ENCODE results near the gene MYL4.
"Not testable (repeated sequence)": the region's sequence is repeated elsewhere in the genome, so short reads cannot be mapped to it uniquely, and the experiment has no call there.

DNA sequence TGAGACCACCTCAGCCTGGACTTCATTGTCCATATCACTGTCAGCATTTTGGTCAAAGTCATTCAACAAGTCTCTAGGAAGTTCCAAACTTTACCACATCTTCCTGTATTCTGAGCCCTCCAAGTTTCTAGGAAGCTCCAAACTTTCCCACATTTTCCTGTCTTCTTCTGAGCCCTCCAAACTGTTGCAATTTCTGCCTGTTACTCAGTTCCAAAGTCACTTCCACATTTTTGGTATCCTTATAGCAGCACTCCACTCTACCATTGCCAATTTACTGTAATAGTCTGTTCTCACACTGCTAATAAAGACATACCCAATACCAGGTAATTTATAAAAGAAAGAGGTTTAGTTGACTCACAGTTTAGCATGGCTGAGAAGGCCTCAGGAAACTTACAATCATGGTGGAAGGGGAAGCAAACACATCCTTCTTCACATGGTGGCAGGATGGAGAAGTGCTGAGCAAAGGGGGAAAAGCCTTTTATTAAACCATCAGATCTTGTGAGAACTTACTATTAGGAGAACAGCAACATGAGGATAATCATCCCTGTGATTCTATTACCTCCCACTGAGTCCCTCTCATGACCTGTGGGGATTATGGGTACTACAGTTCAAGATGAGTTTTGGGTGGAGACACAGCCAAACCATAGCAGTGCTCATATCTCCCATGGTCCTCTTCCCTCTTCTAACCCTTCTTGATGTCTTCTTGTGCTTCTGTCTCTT lies 60.6 kb downstream of the MYL4 start:
- TF ChIP-seq, protein P1, sequence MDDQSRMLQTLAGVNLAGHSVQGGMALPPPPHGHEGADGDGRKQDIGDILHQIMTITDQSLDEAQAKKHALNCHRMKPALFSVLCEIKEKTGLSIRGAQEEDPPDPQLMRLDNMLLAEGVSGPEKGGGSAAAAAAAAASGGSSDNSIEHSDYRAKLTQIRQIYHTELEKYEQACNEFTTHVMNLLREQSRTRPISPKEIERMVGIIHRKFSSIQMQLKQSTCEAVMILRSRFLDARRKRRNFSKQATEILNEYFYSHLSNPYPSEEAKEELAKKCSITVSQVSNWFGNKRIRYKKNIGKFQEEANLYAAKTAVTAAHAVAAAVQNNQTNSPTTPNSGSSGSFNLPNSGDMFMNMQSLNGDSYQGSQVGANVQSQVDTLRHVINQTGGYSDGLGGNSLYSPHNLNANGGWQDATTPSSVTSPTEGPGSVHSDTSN (IDR thresholded peaks at IDR 0.05; ENCODE audit: insufficient replicate concordance, low read depth, low read length): not testable (repeated sequence)
- TF ChIP-seq EZH2 (IDR thresholded peaks at IDR 0.05; ENCODE audit: borderline replicate concordance, control insufficient read depth, low read depth, low read length); ZNF274 (IDR thresholded peaks at IDR 0.05; ENCODE audit: insufficient read depth, insufficient read length); NFIC (IDR thresholded peaks at IDR 0.05; ENCODE audit: low read depth, low read length); EP300 (IDR thresholded peaks at IDR 0.05; ENCODE audit: borderline replicate concordance in 1 of 2, control insufficient read depth in 1 of 2, low read depth in 2 of 2, low read length in 2 of 2); SIN3A (IDR thresholded peaks at IDR 0.05; ENCODE audit: low read depth, low read length): not testable (repeated sequence)
- TF ChIP-seq, protein P2, sequence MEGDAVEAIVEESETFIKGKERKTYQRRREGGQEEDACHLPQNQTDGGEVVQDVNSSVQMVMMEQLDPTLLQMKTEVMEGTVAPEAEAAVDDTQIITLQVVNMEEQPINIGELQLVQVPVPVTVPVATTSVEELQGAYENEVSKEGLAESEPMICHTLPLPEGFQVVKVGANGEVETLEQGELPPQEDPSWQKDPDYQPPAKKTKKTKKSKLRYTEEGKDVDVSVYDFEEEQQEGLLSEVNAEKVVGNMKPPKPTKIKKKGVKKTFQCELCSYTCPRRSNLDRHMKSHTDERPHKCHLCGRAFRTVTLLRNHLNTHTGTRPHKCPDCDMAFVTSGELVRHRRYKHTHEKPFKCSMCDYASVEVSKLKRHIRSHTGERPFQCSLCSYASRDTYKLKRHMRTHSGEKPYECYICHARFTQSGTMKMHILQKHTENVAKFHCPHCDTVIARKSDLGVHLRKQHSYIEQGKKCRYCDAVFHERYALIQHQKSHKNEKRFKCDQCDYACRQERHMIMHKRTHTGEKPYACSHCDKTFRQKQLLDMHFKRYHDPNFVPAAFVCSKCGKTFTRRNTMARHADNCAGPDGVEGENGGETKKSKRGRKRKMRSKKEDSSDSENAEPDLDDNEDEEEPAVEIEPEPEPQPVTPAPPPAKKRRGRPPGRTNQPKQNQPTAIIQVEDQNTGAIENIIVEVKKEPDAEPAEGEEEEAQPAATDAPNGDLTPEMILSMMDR (IDR thresholded peaks at IDR 0.05 in 2 of 3, conservative IDR thresholded peaks at IDR 0.05 in 1 of 3; ENCODE audit: control insufficient read depth in 2 of 3, extremely low read depth in 1 of 3, insufficient read depth in 1 of 3, low read depth in 3 of 3, low read length in 3 of 3): not testable (repeated sequence)
- TF ChIP-seq, protein P3, sequence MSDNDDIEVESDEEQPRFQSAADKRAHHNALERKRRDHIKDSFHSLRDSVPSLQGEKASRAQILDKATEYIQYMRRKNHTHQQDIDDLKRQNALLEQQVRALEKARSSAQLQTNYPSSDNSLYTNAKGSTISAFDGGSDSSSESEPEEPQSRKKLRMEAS (IDR thresholded peaks at IDR 0.05; ENCODE audit: low read depth, low read length): not testable (repeated sequence)

Data from GM12878 (cell line).